Esophagus squamous epithelium (tissue), 4 donors: ENCODE data around the gene EPAS1.

ENCODE experiments used
- CTCF ChIP-seq, 6 experiments: fragments of 450-650 bp in 4 of 6; fragments of 200-600 bp in 2 of 6; sonication (generic) in 2 of 6; IDR thresholded peaks; one replicate each; pipeline ENCODE4 v1.5.1; 2016 to 2019; ENCODE audit warnings: antibody characterized with exemption in 6 of 6, mild to moderate bottlenecking in 4 of 6, moderate library complexity in 4 of 6
- POLR2A ChIP-seq, 4 donors: fragments of 450-650 bp; IDR thresholded peaks; one replicate each; pipeline ENCODE4 v1.6.1; 2017; ENCODE audit warnings: antibody characterized with exemption in 4 of 4, mild to moderate bottlenecking in 4 of 4, moderate library complexity in 3 of 4

GRCh38 chr2:46276642-46277041 is 20.6 kb upstream of the EPAS1 start:
- TF ChIP-seq CTCF (IDR thresholded peaks at IDR 0.05) = peak in 1 of 6 experiments; percentile 14
- no peak for TF ChIP-seq POLR2A (IDR thresholded peaks at IDR 0.05)
